Fibroblast of lung (primary cell): ENCODE data around the gene GNG7. TPM values are rescaled to one million over a fixed set of nuclear protein-coding genes. Genes with fewer than 3 reads are reported as not detected.

Source experiments
- DNase-seq, 2 donors: peaks; one replicate each; pipeline versions ENCODE4 v3.0.0 to v3.0.0-alpha.2; 2010; ENCODE audit warnings: low read depth in 2 of 2
- H2AFZ ChIP-seq: 2 replicates; pipeline ENCODE4 v1.5.1; 2012; ENCODE audit warnings: low read length, control low read depth, inconsistent platforms
- H3K27ac ChIP-seq: 2 replicates; pipeline ENCODE4 v1.5.1; 2011; ENCODE audit warnings: low read length, control low read depth; ENCODE audit not compliant: insufficient read depth
- H3K27me3 ChIP-seq: 2 replicates; pipeline ENCODE4 v1.5.1; 2011; ENCODE audit warnings: mild to moderate bottlenecking, low read length; ENCODE audit not compliant: control insufficient read depth, insufficient read depth
- H3K36me3 ChIP-seq: 2 replicates; pipeline ENCODE4 v1.5.1; 2011; ENCODE audit warnings: low read length; ENCODE audit not compliant: control insufficient read depth, insufficient read depth
- H3K4me1 ChIP-seq: 2 replicates; pipeline ENCODE4 v1.5.1; 2011; ENCODE audit warnings: low read length; ENCODE audit not compliant: control insufficient read depth, insufficient read depth; ENCODE audit errors: extremely low read depth
- H3K4me2 ChIP-seq: 2 replicates; pipeline ENCODE4 v1.5.1; 2011; ENCODE audit warnings: low read length, control low read depth; ENCODE audit not compliant: insufficient read depth; ENCODE audit errors: extremely low read depth
- H3K4me3 ChIP-seq, 4 experiments: fragments of 200-600 bp in 1 of 4; sonication (generic) in 1 of 4; replicated peaks in 1 of 4; 2 replicates each; pipeline ENCODE4 v1.5.1; 2011 to 2016; ENCODE audit warnings: low read length in 4 of 4, low read depth in 3 of 4, mild to moderate bottlenecking in 3 of 4, control low read depth in 2 of 4, inconsistent platforms in 1 of 4, mixed read lengths in 1 of 4; ENCODE audit not compliant: insufficient read depth in 1 of 4; ENCODE audit errors: control extremely low read depth in 1 of 4
- H3K79me2 ChIP-seq: 2 replicates; pipeline ENCODE4 v1.5.1; 2012; ENCODE audit warnings: mild to moderate bottlenecking, low read length, inconsistent platforms; ENCODE audit not compliant: control insufficient read depth, insufficient read depth
- H3K9ac ChIP-seq: 2 replicates; pipeline ENCODE4 v1.5.1; 2011; ENCODE audit warnings: mild to moderate bottlenecking, low read length, control low read depth; ENCODE audit not compliant: insufficient read depth
- H3K9me3 ChIP-seq: 2 replicates; pipeline ENCODE4 v1.5.1; 2012; ENCODE audit warnings: low read depth, low read length; ENCODE audit not compliant: control insufficient read depth, insufficient read depth
- H4K20me1 ChIP-seq: 2 replicates; pipeline ENCODE4 v1.5.1; 2011; ENCODE audit warnings: low read length; ENCODE audit not compliant: control insufficient read depth, insufficient read depth; ENCODE audit errors: extremely low read depth
- CTCF ChIP-seq, 2 donors: IDR thresholded peaks in 1 of 2; conservative IDR thresholded peaks in 1 of 2; 1 replicate in 1 of 2; 2 replicates in 1 of 2; pipeline ENCODE4 v1.5.1; 2011 to 2012; ENCODE audit warnings: low read length in 2 of 2, control low read depth in 1 of 2, inconsistent platforms in 1 of 2, low read depth in 1 of 2, mild to moderate bottlenecking in 1 of 2
- EZH2 ChIP-seq: IDR thresholded peaks from 2 replicates; pipeline ENCODE4 v1.5.1; 2012; ENCODE audit warnings: low read length, control low read depth, mild to moderate bottlenecking; ENCODE audit errors: missing control alignments
- polyA plus RNA-seq, 2 donors: library from polyadenylated mRNA; depleted of rRNA in 1 of 2; stranded (reverse) in 1 of 2; unstranded in 1 of 2; fragments of >200 nt; gene quantifications; 2 replicates each; pipeline ENCODE4 v1.2.1, GENCODE V29; 2011 to 2012; ENCODE audit warnings: missing spikeins in 1 of 2
- total RNA-seq: library from RNA; depleted of rRNA; stranded (reverse); fragments of >200 nt; gene quantifications from 2 replicates; pipeline ENCODE4 v1.2.1, GENCODE V29; 2014

GNG7 gene
- total and polyA plus RNA-seq, 2 donors (not counting 1 experiment from before 2014, with no cell fraction given), result 0.27 to 0.83 TPM

GRCh38 chr19:2659856-2660432, 42.5 kb downstream of the GNG7 start:
- H3K79me2 ChIP-seq, result no peaks in the 10 kb centered on the region
- H3K27ac ChIP-seq, result no peak overlapping the region
- H4K20me1 ChIP-seq, result no peaks in the 10 kb centered on the region
- no peaks in the 10 kb centered on the region for H3K9me3 ChIP-seq
- no peak overlapping the region for H3K9ac ChIP-seq
- no peaks in the 10 kb centered on the region for H3K27me3 ChIP-seq
- no peak overlapping the region for H2AFZ ChIP-seq
- no peaks in the 10 kb centered on the region for H3K36me3 ChIP-seq
- DNase-seq, result no peak
- no peak overlapping the region for H3K4me3 ChIP-seq
- H3K4me1 ChIP-seq, result no peaks in the 10 kb centered on the region
- H3K4me2 ChIP-seq, result no peak overlapping the region
- TF ChIP-seq CTCF (conservative IDR thresholded peaks at IDR 0.05 in 1 of 2, IDR thresholded peaks at IDR 0.05 in 1 of 2; ENCODE audit: low read depth in 1 of 2, low read length in 2 of 2) (no peak), EZH2 (no peak)

DNA sequence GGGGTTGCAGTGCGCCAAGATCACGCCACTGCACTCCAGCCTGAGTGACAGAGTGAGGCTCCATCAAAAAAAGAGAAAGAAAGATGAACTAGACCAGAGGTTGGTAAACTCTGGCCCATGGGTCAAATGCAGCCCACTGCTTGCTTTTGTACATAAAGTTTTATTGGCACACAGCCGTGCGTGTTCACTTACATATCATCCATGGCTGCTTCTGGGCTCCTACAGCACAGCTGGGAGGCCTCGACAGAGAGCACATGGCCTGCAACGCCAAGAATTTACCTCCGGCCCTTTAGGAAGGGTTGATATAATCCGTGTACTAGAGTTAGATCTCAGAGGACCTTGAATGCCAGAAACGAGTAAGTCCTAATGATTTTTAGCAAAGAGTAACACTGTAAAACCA, 46.0 kb downstream of the GNG7 start:
- Histone ChIP-seq H3K4me2 (no peak overlapping the region), H3K36me3 (no peaks in the 10 kb centered on the region), H2AFZ (no peak overlapping the region), H3K4me1 (no peaks in the 10 kb centered on the region), H3K9me3 (no peaks in the 10 kb centered on the region), H4K20me1 (no peaks in the 10 kb centered on the region), H3K27ac (no peak overlapping the region), H3K27me3 (no peaks in the 10 kb centered on the region), H3K4me3 (no peak overlapping the region), H3K9ac (no peak overlapping the region), H3K79me2 (no peaks in the 10 kb centered on the region)
- DNase-seq, result no peak
- TF ChIP-seq CTCF (conservative IDR thresholded peaks at IDR 0.05 in 1 of 2, IDR thresholded peaks at IDR 0.05 in 1 of 2; ENCODE audit: low read depth in 1 of 2, low read length in 2 of 2), result no peak
- TF ChIP-seq EZH2, result no peak

DNA sequence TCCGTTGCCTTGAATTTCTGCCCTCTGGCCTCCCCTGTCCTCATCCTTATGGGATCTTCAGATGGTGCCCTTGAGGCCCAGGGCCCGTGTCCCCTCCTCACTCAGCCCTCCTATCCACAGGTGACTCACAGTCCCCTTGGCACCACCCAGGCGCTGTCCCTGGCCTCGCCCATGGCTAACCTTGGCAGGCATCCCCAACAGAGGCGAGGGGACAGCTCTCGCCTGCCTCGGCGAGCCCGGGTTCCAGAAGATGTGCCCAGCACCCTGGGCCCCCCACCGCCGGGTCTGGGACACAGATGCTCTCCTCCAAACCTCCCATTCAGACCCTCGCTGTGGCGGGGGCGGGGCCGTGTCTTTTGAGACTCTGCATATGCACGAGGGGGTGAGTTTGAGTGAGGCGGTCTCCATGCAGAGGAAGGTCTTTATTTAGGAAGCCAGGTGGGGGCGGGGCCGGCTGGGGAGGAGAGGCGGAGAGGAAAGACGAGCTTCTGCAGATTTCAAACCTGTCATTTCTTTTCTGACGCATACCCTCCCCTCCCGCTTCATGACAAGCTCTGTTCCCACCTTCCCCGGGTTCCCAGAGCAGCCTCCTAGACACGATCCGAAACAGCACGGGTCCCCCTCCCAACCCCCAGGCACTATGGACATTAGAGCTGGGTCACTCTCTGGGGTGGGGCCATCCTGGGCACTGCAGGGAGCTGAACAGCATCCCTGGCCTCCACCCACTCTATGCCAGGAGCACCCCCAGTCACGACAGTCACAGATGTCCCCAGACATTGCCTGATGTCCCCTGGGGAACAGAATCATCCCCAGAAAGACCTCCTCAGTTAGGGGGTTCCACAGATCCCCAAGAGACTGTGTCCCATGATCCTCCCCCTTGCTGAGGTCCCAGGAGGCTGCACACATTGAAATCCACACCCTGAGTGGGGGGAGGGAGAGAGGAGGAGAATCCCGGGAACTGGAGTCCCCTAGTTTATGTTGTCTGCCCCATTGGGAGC, 48.5 kb downstream of the GNG7 start:
- H3K4me1 ChIP-seq, result no peaks in the 10 kb centered on the region
- no peaks in the 10 kb centered on the region for H3K9me3 ChIP-seq
- no peak overlapping the region for H3K4me2 ChIP-seq
- no peaks in the 10 kb centered on the region for H3K36me3 ChIP-seq
- DNase-seq, result no peak
- H3K4me3 ChIP-seq, result no peak overlapping the region
- H3K27ac ChIP-seq, result no peak overlapping the region
- no peaks in the 10 kb centered on the region for H4K20me1 ChIP-seq
- H3K9ac ChIP-seq, result no peak overlapping the region
- TF ChIP-seq EZH2 (no peak), CTCF (conservative IDR thresholded peaks at IDR 0.05 in 1 of 2, IDR thresholded peaks at IDR 0.05 in 1 of 2; ENCODE audit: low read depth in 1 of 2, low read length in 2 of 2) (no peak)
- peaks cover 5% of the 10 kb centered on the region for H3K27me3 ChIP-seq
- H3K79me2 ChIP-seq, result no peaks in the 10 kb centered on the region
- H2AFZ ChIP-seq, result no peak overlapping the region
